NT2/D1 (cell line): ENCODE data around the gene OTP.

ENCODE experiments used
- SUZ12 ChIP-seq: IDR thresholded peaks from 2 replicates; pipeline ENCODE4 v1.6.1; 2011; ENCODE audit not compliant: insufficient read length, insufficient read depth; ENCODE audit errors: extremely low read depth
- ZNF274 ChIP-seq: IDR thresholded peaks from 2 replicates; pipeline ENCODE4 v1.6.1; 2011; ENCODE audit warnings: mild to moderate bottlenecking, low read depth, low read length

GRCh38 chr5:77642738-77643653 is 4.5 kb upstream of the OTP start:
- TF ChIP-seq SUZ12: peak; percentile 88
- no peak for TF ChIP-seq ZNF274
